Psoas muscle (tissue), 8 donors: ENCODE measurements around the gene FDX2. TPM values are rescaled to one million over a fixed set of nuclear protein-coding genes. Genes with fewer than 3 reads are reported as not detected.
A peak's percentile ranks its signal among the peaks of the same experiment; 100 is the strongest.

ENCODE experiments used
- ATAC-seq, 4 donors: fragments of 200-7000 bp; cut with Tn5 transposase; one replicate each; pipeline ENCODE4 v1.9.1; 2020; ENCODE audit warnings: moderate library complexity in 3 of 4, mild to moderate bottlenecking in 2 of 4
- DNase-seq, 2 donors: peaks; one replicate each; pipeline ENCODE4 v3.0.0-alpha.2; 2020
- H3K27ac ChIP-seq: fragments of 200-600 bp; one replicate; pipeline ENCODE4 v1.8.0; 2022
- H3K27me3 ChIP-seq, 3 donors: fragments of 200-600 bp in 1 of 3; one replicate each; pipeline versions ENCODE4 v1.6.1 to v1.8.0; 2013 to 2022; ENCODE audit warnings: low read length in 2 of 3, mild to moderate bottlenecking in 2 of 3, moderate library complexity in 1 of 3; ENCODE audit not compliant: insufficient read depth in 3 of 3
- H3K36me3 ChIP-seq, 2 donors: fragments of 200-600 bp in 1 of 2; one replicate each; pipeline versions ENCODE4 v1.6.1 to v1.8.0; 2013 to 2022; ENCODE audit warnings: low read depth in 1 of 2, mild to moderate bottlenecking in 1 of 2, moderate library complexity in 1 of 2; ENCODE audit not compliant: insufficient read depth in 1 of 2
- H3K4me1 ChIP-seq: fragments of 200-600 bp; one replicate; pipeline ENCODE4 v1.8.0; 2022
- H3K4me3 ChIP-seq: fragments of 200-600 bp; one replicate; pipeline ENCODE4 v1.8.0; 2022; ENCODE audit warnings: mild to moderate bottlenecking
- H3K9me3 ChIP-seq: fragments of 200-600 bp; one replicate; pipeline ENCODE4 v1.8.0; 2022
- CTCF ChIP-seq: fragments of 200-600 bp; IDR thresholded peaks from one replicate; pipeline ENCODE4 v1.8.0; 2022; ENCODE audit warnings: antibody characterized with exemption
- WGBS, 3 donors: extraction: QIAGEN DNeasy Blood & Tissue Kit; methylation state at CpG; one replicate each; pipeline versions ENCODE4 v1.1.6 to v1.1.7; 2013; 5-methylcytosine and 5-hydroxymethylcytosine counted together
- intact Hi-C, 2 donors: fragments of 100-400 bp; cut with DNase I; formaldehyde crosslinking; loops; one replicate each; pipeline versions ENCODE4 v1.11.0 to v1.14.2; 2022
- polyA plus RNA-seq, 3 donors: library from polyadenylated mRNA; stranded (reverse); fragments of 200-250 nt; gene quantifications; one replicate each; pipeline ENCODE4 v1.2.3, GENCODE V29; 2013
- total RNA-seq, 4 donors: library from RNA; stranded (reverse); fragmentation: NEBNext Ultra II Directional in 2 of 4; extraction: Animal tissue kit (Norgen Biotek cat#: 25700) in 2 of 4; gene quantifications; one replicate each; pipeline versions ENCODE4 v1.2.1 to v1.2.4, GENCODE V29; 2021 to 2023
- donor health status: healthy with polysubstance abuse.
- donor health status: DM: no; HTN: no; CAD: no; lungs with moderate emphysema.
- donor health status: Bipolar disorder and iron deficiency.
- donor health status: healthy.
- donor health status: DM: yes; HTN: yes; CAD: no.
- donor health status: DM: no; HTN: no; CAD: no.
- donor health status: DM: no; HTN: no; CAD: no.
- donor health status: DM: yes; HTN: yes; CAD: no.

Gene FDX2
- total and polyA plus RNA-seq, 7 donors, result 16.0 to 52.5 (median 21.8) TPM

DNA sequence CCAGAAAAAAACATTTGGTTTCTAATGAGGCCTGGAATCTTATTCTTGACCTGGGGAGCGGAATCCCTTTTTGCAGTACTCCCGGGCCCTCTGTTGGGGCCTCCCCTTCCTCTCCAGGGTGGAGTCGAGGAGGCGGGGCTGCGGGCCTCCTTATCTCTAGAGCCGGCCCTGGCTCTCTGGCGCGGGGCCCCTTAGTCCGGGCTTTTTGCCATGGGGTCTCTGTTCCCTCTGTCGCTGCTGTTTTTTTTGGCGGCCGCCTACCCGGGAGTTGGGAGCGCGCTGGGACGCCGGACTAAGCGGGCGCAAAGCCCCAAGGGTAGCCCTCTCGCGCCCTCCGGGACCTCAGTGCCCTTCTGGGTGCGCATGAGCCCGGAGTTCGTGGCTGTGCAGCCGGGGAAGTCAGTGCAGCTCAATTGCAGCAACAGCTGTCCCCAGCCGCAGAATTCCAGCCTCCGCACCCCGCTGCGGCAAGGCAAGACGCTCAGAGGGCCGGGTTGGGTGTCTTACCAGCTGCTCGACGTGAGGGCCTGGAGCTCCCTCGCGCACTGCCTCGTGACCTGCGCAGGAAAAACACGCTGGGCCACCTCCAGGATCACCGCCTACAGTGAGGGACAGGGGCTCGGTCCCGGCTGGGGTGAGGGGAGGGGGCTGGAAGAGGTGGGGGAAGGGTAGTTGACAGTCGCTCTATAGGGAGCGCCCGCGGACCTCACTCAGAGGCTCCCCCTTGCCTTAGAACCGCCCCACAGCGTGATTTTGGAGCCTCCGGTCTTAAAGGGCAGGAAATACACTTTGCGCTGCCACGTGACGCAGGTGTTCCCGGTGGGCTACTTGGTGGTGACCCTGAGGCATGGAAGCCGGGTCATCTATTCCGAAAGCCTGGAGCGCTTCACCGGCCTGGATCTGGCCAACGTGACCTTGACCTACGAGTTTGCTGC lies 28.7 kb downstream of the FDX2 start, which contains the start of gene ICAM4:
TSS of gene ICAM4 (plus strand) at position 153 of the 935 bp plus-strand sequence. CDS start at position 211, 58 bp downstream.
- no peaks in the 10 kb centered on the region for H3K9me3 ChIP-seq
- H3K36me3 ChIP-seq, result peaks cover 0 to 12% of the 10 kb centered on the region in 2 donors
- ATAC-seq (peak in 2 of 4 donors; percentile 26 to 41), DNase-seq (peak; percentile 60 to 77)
- peak within 1 kb of the TSS; percentile 4 for H3K27ac ChIP-seq
- H3K4me3 ChIP-seq, result peak within 1 kb of the TSS; percentile 32
- intact Hi-C loops, result no loop called here
- H3K4me1 ChIP-seq, result peaks cover 37% of the 10 kb centered on the region
- no peak for TF ChIP-seq CTCF
- H3K27me3 ChIP-seq, result peaks cover 0 to 58% (median 31%) of the 10 kb centered on the region in 3 donors
- 5 to 8% (median 6%) methylated on average over 55 to 59 of the region's 59 CpGs for WGBS, 3 donors

- intact Hi-C loops, result no loop called here
- no peak for DNase-seq
Observed at GRCh38 chr19:10285393-10285792, 30.4 kb downstream of the FDX2 start.

GRCh38 chr19:10284960-10285278 lies 30.9 kb downstream of the FDX2 start:
- Histone ChIP-seq H3K27me3 (peaks cover 0 to 37% (median 16%) of the 10 kb centered on the region in 3 donors), H3K4me3 (no peak overlapping the region), H3K4me1 (peaks cover 16% of the 10 kb centered on the region), H3K27ac (no peak overlapping the region), H3K36me3 (peaks cover 0 to 12% of the 10 kb centered on the region in 2 donors), H3K9me3 (no peaks in the 10 kb centered on the region)
- no peak for TF ChIP-seq CTCF
- 94 to 96% (median 95%) methylated on average over 13 of the region's 13 CpGs for WGBS, 3 donors
- intact Hi-C loops, result no loop called here
- no peak for ATAC-seq
- no peak for DNase-seq

More at GRCh38 chr19:10285393-10285792, 30.4 kb downstream of the FDX2 start:
- no peak overlapping the region for H3K27ac ChIP-seq
- ATAC-seq, result no peak
- no peaks in the 10 kb centered on the region for H3K9me3 ChIP-seq
- H3K4me3 ChIP-seq, result no peak overlapping the region
- H3K27me3 ChIP-seq, result peaks cover 0 to 42% (median 19%) of the 10 kb centered on the region in 3 donors
- TF ChIP-seq CTCF, result no peak
- peaks cover 21% of the 10 kb centered on the region for H3K4me1 ChIP-seq
- H3K36me3 ChIP-seq, result peaks cover 0 to 12% of the 10 kb centered on the region in 2 donors
- WGBS, 3 donors, result 93 to 94% (median 93%) methylated on average over 4 of the region's 4 CpGs

DNA sequence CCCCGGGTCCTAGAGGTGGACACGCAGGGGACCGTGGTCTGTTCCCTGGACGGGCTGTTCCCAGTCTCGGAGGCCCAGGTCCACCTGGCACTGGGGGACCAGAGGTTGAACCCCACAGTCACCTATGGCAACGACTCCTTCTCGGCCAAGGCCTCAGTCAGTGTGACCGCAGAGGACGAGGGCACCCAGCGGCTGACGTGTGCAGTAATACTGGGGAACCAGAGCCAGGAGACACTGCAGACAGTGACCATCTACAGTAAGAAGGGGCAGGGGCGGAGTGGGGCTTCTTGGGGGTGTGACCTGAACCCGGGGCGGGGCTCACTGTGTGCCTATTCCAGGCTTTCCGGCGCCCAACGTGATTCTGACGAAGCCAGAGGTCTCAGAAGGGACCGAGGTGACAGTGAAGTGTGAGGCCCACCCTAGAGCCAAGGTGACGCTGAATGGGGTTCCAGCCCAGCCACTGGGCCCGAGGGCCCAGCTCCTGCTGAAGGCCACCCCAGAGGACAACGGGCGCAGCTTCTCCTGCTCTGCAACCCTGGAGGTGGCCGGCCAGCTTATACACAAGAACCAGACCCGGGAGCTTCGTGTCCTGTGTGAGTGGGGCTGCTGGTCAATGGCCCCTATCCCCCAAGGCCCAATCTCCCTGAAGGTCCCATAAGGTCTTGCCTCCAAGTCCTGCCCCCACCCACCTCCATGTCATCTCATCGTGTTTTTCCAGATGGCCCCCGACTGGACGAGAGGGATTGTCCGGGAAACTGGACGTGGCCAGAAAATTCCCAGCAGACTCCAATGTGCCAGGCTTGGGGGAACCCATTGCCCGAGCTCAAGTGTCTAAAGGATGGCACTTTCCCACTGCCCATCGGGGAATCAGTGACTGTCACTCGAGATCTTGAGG lies 31.5 kb downstream of the FDX2 start:
- peaks cover 0 to 12% of the 10 kb centered on the region in 2 donors for H3K36me3 ChIP-seq
- DNase-seq, result no peak
- no peak for TF ChIP-seq CTCF
- peaks cover 11% of the 10 kb centered on the region for H3K4me1 ChIP-seq
- no peak overlapping the region for H3K4me3 ChIP-seq
- no peak overlapping the region for H3K27ac ChIP-seq
- no peak for ATAC-seq
- no peaks in the 10 kb centered on the region for H3K9me3 ChIP-seq
- H3K27me3 ChIP-seq, result peaks cover 0 to 31% (median 13%) of the 10 kb centered on the region in 3 donors
- intact Hi-C loops, result no loop called here
- WGBS, 3 donors, result 88 to 91% (median 89%) methylated on average over 34 of the region's 34 CpGs
